CD4-positive, alpha-beta T cell treated with Interleukin-4 for 1 hour (primary cell): ENCODE results near the gene SOX13.

Experiments
- DNase-seq, 2 donors: peaks; one replicate each; pipeline ENCODE4 v3.0.0-alpha.2; 2020 to 2022

SOX13 gene

DNA sequence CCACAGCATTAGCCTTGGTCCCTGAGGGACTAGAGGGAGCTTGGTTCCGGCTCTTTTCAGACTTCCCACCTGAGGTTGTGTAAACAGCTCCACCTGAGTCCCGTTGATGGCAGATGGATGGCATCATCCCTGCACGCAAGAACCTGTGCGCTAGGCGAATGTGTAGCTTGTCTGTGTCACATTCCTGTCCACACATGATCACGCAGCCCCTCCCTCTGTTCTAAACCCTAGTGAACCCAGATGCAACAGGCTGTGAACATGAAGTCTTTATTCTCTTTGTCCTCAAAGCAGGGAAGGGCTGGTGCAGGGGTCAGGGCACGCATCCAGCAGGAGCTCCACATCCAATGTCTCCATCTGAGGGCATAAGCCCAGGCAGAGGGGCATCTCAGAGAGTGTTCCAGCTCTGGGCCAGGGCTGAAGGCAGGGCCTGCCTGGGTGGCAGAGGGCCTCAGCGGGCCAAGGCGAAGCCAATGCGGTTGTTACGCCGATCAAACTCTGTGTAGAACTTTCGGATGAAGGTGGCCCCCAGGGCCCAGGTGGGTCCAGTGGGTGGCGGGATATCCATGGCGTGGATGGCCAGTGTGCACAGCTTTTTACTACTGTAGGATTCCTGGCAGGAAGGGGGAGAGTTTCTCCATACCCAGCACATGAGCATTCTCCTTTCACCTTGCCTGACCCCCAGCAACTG, 81.8 kb downstream of the SOX13 start:
- DNase-seq, result no peak

GRCh38 chr1:204155881-204156280, 83.0 kb downstream of the SOX13 start:
- no peak for DNase-seq

- DNase-seq, result no peak
Measured at GRCh38 chr1:204157962-204158361, 85.0 kb downstream of the SOX13 start.

GRCh38 chr1:204161609-204162493, 88.9 kb downstream of the SOX13 start:
- no peak for DNase-seq

- peak; percentile 72 to 77 for DNase-seq
Measured at GRCh38 chr1:204162494-204163074, 89.7 kb downstream of the SOX13 start.

DNA sequence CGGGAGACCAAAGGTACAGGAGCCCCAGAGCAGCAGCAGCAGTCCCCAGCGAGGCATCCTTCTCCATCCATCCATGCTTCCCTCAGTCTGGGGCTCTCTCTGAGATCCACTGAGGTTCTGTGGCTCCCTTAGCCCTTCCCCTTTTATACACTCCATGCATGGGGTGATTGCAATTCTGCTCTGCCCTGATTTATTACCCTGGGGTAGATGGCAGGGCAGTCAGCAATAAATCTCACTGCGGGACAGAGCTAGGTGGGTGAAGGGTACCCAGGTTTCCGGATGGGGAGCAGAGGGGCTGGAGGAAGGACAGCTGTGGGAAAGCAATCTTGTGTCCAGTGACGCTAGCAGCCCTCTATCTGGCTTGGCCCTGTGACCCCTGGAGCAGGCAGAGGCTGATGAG, 93.3 kb downstream of the SOX13 start, which contains the start of gene REN:
TSS of gene REN (minus strand) at position 119 of the 400 bp plus-strand sequence. CDS start at position 75, 44 bp downstream.
- no peak for DNase-seq

- DNase-seq, result no peak
Measured at GRCh38 chr1:204167730-204168129, 94.8 kb downstream of the SOX13 start.

- peak in 1 of 2 donors; percentile 11 for DNase-seq
Measured at GRCh38 chr1:204169858-204170257, 96.9 kb downstream of the SOX13 start.

DNA sequence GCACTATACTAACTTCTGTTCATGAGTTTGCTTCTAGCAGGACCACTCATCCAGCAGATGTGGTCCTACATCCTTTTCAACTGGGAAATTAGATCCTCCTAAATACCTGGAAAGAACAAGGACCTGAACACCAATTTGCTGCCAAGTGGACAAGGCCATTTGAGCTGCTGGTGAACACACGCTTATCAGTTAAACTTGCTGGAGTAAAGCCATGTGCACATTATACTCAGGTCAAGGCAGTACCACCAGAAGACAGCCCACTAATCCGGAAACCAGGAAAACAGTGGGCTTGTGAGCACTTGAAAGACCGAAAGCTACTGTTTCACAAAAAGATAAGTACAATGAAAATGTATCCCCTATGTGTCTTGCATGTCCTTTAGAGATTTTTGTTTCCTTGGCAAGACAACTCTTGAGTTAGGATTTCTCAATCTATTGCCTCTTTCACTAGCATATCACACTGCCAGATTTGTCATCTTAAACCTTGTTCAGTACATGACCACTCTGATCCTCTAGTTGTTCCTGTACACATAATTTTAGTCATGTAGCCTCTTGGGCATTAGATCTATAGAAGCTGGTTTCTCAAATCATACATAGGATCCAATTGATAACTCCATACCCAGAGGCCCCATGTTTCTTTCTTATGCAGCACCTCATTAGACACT, 97.7 kb downstream of the SOX13 start:
- DNase-seq, result no peak

GRCh38 chr1:204171751-204172178, 98.8 kb downstream of the SOX13 start:
- no peak for DNase-seq

GRCh38 chr1:204172404-204173029, 99.6 kb downstream of the SOX13 start:
- no peak for DNase-seq

GRCh38 chr1:204174958-204175357, 102.0 kb downstream of the SOX13 start:
- no peak for DNase-seq

- DNase-seq, result no peak
Measured at GRCh38 chr1:204176049-204176448, 103.1 kb downstream of the SOX13 start.

DNA sequence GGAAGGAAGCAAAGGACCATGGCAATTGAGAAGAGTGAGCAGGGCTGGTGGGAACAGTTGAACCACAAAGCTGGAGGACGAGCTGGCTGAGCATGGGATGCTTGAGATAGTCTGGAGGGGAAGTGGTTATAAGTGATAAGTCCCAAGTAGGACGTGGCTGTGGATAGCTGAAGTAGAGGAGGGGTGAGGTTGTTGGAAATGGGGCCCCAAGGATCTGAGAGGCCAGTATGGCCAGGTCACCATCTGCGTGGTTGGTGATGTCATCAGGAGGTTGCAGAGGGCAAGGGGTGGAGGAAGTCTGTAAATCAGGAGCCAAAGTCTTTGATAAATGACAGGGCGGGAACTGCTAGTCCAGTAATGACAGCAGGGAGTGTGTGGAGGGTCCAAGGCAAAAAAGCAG, 104.2 kb downstream of the SOX13 start:
- DNase-seq, result no peak
